Natural killer cell (primary cell): Measurements from ENCODE around the gene CWC27. TPM values are rescaled to one million over a fixed set of nuclear protein-coding genes. Genes with fewer than 3 reads are reported as not detected.

Experiments
- ATAC-seq, 3 donors: fragments of 150-1000 bp in 2 of 3; fragments of 200-7000 bp in 1 of 3; cut with Tn5 transposase; 1 replicate in 1 of 3; 2 replicates in 2 of 3; pipeline ENCODE4 v1.10.0; 2021; ENCODE audit warnings: mild to moderate bottlenecking in 2 of 3, moderate library complexity in 2 of 3
- DNase-seq, 2 donors: peaks; one replicate each; pipeline versions ENCODE4 v3.0.0 to v3.0.0-alpha.2; 2013 to 2021; ENCODE audit warnings: mixed read lengths in 1 of 2
- H3K27ac ChIP-seq: one replicate; pipeline ENCODE4 v1.5.1; 2013; ENCODE audit warnings: mild to moderate bottlenecking, low read length
- H3K27me3 ChIP-seq: one replicate; pipeline ENCODE4 v1.6.1; 2013; ENCODE audit warnings: low read length; ENCODE audit not compliant: control insufficient read depth, insufficient read depth
- H3K36me3 ChIP-seq: one replicate; pipeline ENCODE4 v1.6.1; 2013; ENCODE audit warnings: low read length; ENCODE audit not compliant: control insufficient read depth, insufficient read depth
- H3K4me1 ChIP-seq: one replicate; pipeline ENCODE4 v1.6.1; 2013; ENCODE audit warnings: low read length; ENCODE audit not compliant: control insufficient read depth, insufficient read depth
- H3K4me3 ChIP-seq: one replicate; pipeline ENCODE4 v1.5.1; 2013; ENCODE audit warnings: low read length
- H3K9me3 ChIP-seq: one replicate; pipeline ENCODE4 v1.6.1; 2013; ENCODE audit warnings: low read length; ENCODE audit not compliant: control insufficient read depth, insufficient read depth
- H3K27ac Mint-ChIP-seq, 2 donors: one replicate each; pipeline ENCODE4 v1.8.0; 2022; ENCODE audit warnings: mild to moderate bottlenecking in 2 of 2, mixed read lengths in 2 of 2, moderate library complexity in 1 of 2
- H3K27me3 Mint-ChIP-seq, 2 donors: one replicate each; pipeline ENCODE4 v1.8.0; 2022; ENCODE audit warnings: low read depth in 2 of 2, mixed read lengths in 2 of 2
- H3K36me3 Mint-ChIP-seq: one replicate; pipeline ENCODE4 v1.8.0; 2022; ENCODE audit warnings: mixed read lengths
- H3K4me1 Mint-ChIP-seq, 2 donors: one replicate each; pipeline ENCODE4 v1.8.0; 2022; ENCODE audit warnings: mixed read lengths in 2 of 2
- H3K4me3 Mint-ChIP-seq: one replicate; pipeline ENCODE4 v1.8.0; 2022; ENCODE audit warnings: mild to moderate bottlenecking, moderate library complexity, mixed read lengths
- H3K9me3 Mint-ChIP-seq, 2 donors: one replicate each; pipeline ENCODE4 v1.8.0; 2022; ENCODE audit warnings: mixed read lengths in 2 of 2
- CTCF ChIP-seq: fragments of 200-600 bp; IDR thresholded peaks from one replicate; pipeline ENCODE4 v1.8.0; 2022; ENCODE audit warnings: antibody characterized with exemption
- WGBS: methylation state at CpG from one replicate; pipeline ENCODE4 v1.1.7; 2013; ENCODE audit warnings: missing lambda C conversion rate; ENCODE audit not compliant: insufficient coverage; 5-methylcytosine and 5-hydroxymethylcytosine counted together
- intact Hi-C: fragments of 100-400 bp; cut with micrococcal nuclease; formaldehyde crosslinking; loops from one replicate; pipeline ENCODE4 v1.14.2; 2022
- total RNA-seq, 4 donors: library from RNA; stranded (reverse); fragments of 120-200 nt in 1 of 4; gene quantifications; one replicate each; pipeline versions ENCODE4 v1.2.3 to v1.2.4, GENCODE V29; 2013 to 2022

Gene CWC27
- total RNA-seq, 3 donors from 2014 or later (not counting 1 experiment from before 2014, with no cell fraction given): 21.6 to 26.3 (median 25.7) TPM

DNA sequence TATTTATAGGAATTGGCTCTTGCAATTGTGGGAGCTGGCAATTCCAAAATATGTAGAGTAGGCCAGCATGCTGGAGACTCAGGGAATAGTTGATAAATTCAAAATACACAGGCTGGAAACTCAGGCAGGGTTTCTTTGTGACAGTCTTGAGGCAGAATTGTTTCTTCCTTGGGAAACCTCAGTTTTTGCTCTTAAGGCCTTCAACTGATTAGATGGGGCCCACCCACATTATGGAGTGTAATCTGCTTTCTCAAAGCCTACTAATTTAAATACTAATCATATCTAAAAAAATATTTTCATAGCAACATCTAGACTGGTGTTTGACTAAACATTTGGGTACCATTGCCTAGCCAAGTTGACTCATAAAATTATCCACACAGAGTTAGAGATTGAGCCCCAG, 27.6 kb downstream of the CWC27 start:
- peaks cover 4% of the 10 kb centered on the region for H3K36me3 ChIP-seq
- H3K27me3 ChIP-seq: no peaks in the 10 kb centered on the region
- Mint-ChIP-seq H3K36me3 (peaks cover 13% of the 10 kb centered on the region), H3K4me3 (no peak overlapping the region), H3K9me3 (no peaks in the 10 kb centered on the region), H3K4me1 (no peaks in the 10 kb centered on the region), H3K27me3 (no peaks in the 10 kb centered on the region), H3K27ac (no peak overlapping the region)
- H3K9me3 ChIP-seq: no peaks in the 10 kb centered on the region
- intact Hi-C loops: no loop called here
- no peak for TF ChIP-seq CTCF
- DNase-seq (no peak), ATAC-seq (no peak)
- H3K4me3 ChIP-seq: no peak overlapping the region
- H3K27ac ChIP-seq: no peak overlapping the region
- no peaks in the 10 kb centered on the region for H3K4me1 ChIP-seq

DNA sequence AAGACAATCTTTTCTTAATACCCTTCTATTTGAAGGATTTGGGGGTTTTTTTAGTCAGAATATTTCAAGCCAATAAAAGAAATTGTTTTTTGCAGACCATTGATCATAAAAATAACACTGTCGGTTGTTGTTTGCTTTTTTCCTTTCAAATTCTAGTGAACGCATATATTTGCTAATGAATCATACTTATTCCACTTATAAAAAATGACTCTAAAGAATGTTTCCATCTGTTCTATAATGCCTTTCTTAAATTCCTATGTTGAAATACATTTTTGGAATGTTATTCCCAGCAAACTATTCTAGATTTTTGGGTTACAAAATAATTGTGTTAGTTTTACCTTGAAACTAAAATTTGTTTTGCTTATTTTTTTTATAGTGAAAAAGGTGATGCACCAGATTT, 32.2 kb downstream of the CWC27 start:
- intact Hi-C loops: no loop called here
- Mint-ChIP-seq H3K4me3 (no peak overlapping the region), H3K9me3 (no peaks in the 10 kb centered on the region), H3K27ac (no peak overlapping the region), H3K36me3 (no peaks in the 10 kb centered on the region), H3K4me1 (no peaks in the 10 kb centered on the region), H3K27me3 (no peaks in the 10 kb centered on the region)
- no peaks in the 10 kb centered on the region for H3K4me1 ChIP-seq
- H3K36me3 ChIP-seq: peaks cover 24% of the 10 kb centered on the region
- ATAC-seq (no peak), DNase-seq (no peak)
- WGBS: 90% methylated on average over 2 of the region's 2 CpGs
- H3K4me3 ChIP-seq: no peak overlapping the region
- H3K27ac ChIP-seq: no peak overlapping the region
- H3K27me3 ChIP-seq: no peaks in the 10 kb centered on the region
- H3K9me3 ChIP-seq: no peaks in the 10 kb centered on the region
- TF ChIP-seq CTCF: no peak

- H3K4me1 Mint-ChIP-seq: no peaks in the 10 kb centered on the region
- TF ChIP-seq CTCF: no peak
- DNase-seq (no peak), ATAC-seq (no peak)
- Histone ChIP-seq H3K36me3 (peaks cover 34% of the 10 kb centered on the region), H3K27ac (no peak overlapping the region), H3K27me3 (no peaks in the 10 kb centered on the region), H3K4me3 (no peak overlapping the region), H3K4me1 (no peaks in the 10 kb centered on the region), H3K9me3 (no peaks in the 10 kb centered on the region)
- peaks cover 13% of the 10 kb centered on the region for H3K36me3 Mint-ChIP-seq
- intact Hi-C loops: no loop called here
- no peak overlapping the region for H3K27ac Mint-ChIP-seq
- H3K27me3 Mint-ChIP-seq: no peaks in the 10 kb centered on the region
- WGBS: 100% methylated on average over 1 of the region's 2 CpGs
- no peak overlapping the region for H3K4me3 Mint-ChIP-seq
- no peaks in the 10 kb centered on the region for H3K9me3 Mint-ChIP-seq
These were observed 37.8 kb downstream of the CWC27 start for GRCh38 chr5:64806537-64806936.

DNA sequence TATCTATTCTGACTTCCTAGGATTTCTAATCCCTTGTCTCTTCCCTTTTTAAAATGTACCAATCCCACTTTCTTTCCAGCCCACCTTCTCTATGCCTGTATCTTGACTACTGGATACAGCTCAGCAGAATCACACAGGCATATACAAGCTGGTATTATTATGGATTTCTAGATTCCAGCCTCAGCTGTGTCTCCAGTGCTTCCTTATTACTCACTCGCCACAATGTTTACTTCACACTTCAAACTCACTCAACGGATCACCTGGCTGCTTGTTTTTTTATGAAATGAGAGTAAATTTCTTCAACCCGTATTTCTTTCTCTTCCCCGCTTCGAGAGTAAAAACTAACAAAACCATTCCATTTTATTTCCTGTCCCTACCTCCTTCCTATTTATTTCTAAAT, 38.8 kb downstream of the CWC27 start:
- Mint-ChIP-seq H3K36me3 (peaks cover 13% of the 10 kb centered on the region), H3K4me3 (no peak overlapping the region), H3K4me1 (no peaks in the 10 kb centered on the region), H3K27me3 (no peaks in the 10 kb centered on the region), H3K9me3 (no peaks in the 10 kb centered on the region), H3K27ac (no peak overlapping the region)
- DNase-seq: no peak
- no peaks in the 10 kb centered on the region for H3K27me3 ChIP-seq
- WGBS: 94% methylated on average over 4 of the region's 5 CpGs
- no peaks in the 10 kb centered on the region for H3K9me3 ChIP-seq
- intact Hi-C loops: no loop called here
- H3K4me1 ChIP-seq: no peaks in the 10 kb centered on the region
- no peak for ATAC-seq
- H3K4me3 ChIP-seq: no peak overlapping the region
- TF ChIP-seq CTCF: no peak
- H3K36me3 ChIP-seq: peaks cover 28% of the 10 kb centered on the region
- no peak overlapping the region for H3K27ac ChIP-seq
